IPS DF 19.7 (cell line): Measurements from ENCODE around the gene WDR70.
"Not testable (repeated sequence)": the region's sequence is repeated elsewhere in the genome, so short reads cannot be mapped to it uniquely, and the experiment has no call there.

Experiments used
- DNase-seq: peaks from one replicate; pipeline ENCODE4 v3.0.0-alpha.2; 2013; ENCODE audit warnings: low read depth, low spot score

The WDR70 gene

DNA sequence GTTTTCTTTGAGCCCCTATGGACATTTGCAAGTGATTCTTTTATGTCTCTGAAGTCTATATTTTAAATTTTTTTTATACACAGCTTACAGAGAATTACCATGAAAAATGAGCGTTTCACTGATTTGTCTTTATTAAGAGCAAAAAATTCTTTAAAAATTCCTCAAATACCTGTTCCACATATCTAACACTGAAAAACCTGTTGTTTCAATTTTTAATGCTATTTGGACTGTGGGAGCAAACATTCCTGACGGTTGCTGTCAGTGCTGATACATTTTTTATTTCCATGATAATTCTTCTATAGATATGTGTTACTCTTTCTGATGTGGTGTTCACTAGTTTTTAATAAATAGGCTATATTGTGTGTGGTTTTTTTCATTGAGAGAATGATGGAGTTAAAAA is 261.0 kb downstream of the WDR70 start:
- no peak for DNase-seq

- DNase-seq, result no peak
Measured at GRCh38 chr5:37641933-37642332, 262.8 kb downstream of the WDR70 start.

DNA sequence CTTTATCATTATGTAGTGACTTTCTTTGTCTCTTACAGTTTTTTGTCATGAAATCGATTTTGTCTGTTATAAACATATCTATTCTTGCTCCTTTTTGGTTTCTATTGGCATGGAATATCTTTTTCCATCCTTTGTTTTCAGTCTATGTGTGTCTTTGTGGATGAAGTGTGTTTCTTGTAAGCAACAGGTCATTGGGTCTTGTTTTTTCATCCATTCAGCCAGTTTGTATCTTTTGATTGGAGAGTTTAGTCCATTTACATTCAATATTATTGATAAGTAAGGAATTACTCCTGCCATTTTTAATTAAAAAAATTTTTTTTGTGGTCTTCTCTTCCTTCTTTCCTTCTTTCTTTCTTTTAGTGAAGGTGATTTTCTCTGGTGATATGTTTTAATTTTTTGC is 266.6 kb downstream of the WDR70 start:
- DNase-seq, result no peak

- DNase-seq, result not testable (repeated sequence)
Measured at GRCh38 chr5:37654566-37654965, 275.4 kb downstream of the WDR70 start.

DNA sequence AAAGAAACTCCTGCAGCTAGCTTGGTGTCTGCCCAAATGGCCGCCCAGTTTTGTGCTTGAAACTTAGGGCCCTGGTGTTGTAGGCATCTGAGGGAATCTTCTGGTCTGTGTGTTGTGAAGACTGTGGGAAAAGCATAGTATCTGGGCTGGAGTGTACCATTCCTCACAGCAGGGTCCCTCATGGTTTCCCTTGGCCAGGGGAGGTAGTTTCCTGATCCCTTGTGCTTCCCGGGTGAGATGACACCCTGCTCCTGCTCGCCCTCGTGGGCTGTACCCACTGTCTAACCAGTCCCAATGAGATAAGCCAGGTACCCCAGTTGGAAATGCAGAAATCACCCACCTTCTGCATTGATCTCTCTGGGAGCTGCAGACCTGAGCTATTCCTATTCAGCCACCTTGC is 277.9 kb downstream of the WDR70 start:
- no peak for DNase-seq

- no peak for DNase-seq
Measured at GRCh38 chr5:37658440-37658839, 279.3 kb downstream of the WDR70 start.

GRCh38 chr5:37660319-37660718 is 281.2 kb downstream of the WDR70 start:
- no peak for DNase-seq

GRCh38 chr5:37661227-37661920 is 282.3 kb downstream of the WDR70 start:
- DNase-seq, result no peak

GRCh38 chr5:37661951-37662350 is 282.8 kb downstream of the WDR70 start:
- no peak for DNase-seq

GRCh38 chr5:37662362-37662761 is 283.2 kb downstream of the WDR70 start:
- DNase-seq, result no peak

GRCh38 chr5:37662789-37663485 is 283.8 kb downstream of the WDR70 start:
- DNase-seq, result no peak

DNA sequence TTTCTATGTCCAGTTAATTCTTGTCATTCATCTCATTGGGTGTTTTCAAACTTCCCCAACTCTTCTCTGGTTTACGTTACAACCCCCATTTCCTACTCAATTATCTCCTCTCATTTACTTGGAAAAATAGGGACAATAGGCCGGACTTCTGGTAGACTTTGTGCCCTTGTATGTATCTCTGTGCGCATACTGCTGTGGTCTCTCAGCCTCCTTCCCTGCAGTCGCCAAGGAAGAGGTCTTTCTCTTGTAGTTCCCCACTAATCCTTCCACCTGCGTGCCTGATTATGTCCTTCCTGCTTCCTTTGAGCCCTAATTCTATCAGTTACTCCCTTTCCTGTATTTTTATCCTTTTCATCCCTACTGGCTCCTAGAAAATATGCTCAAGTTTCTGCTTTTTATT is 284.4 kb downstream of the WDR70 start:
- DNase-seq, result no peak

DNA sequence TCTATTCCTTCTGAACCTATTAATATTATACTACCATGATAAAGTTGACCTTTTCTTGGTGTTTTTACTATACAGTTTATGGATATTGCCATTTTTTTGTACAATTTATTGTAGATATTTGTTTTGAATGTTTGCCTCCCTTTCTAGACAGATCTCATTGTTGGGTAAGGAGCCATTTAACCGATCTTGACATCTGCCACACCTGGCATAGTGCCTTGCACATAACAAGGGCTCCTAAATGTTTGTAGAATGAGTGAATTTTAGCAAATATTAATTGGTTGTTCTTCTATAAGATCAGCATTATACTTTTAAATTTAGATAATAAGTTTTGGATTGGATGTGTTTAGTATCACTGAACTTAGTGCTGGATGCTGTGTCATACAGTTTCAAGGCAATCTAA is 285.4 kb downstream of the WDR70 start:
- no peak for DNase-seq

GRCh38 chr5:37665272-37665671 is 286.2 kb downstream of the WDR70 start:
- no peak for DNase-seq

DNA sequence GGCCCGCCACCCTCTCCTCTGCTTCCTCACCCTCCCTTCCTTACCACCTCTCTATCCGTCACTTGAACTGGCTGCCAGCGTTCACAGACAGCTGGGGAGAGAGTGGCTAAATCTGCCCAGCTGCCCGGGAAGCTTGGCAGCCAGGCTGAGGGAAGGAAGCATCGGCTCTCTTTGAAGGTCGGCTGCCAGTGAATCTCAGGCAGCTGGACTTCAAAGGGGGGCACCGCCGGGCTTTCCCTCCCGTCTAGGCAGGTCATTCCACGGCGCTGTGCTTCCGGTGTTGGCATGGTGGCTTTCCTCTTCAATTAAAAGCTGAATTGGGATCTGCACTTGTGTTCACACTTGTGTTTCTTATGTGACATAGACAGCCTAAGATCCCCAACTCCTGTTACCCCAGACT is 286.8 kb downstream of the WDR70 start:
- DNase-seq, result no peak

GRCh38 chr5:37667430-37667829 is 288.3 kb downstream of the WDR70 start:
- no peak for DNase-seq

GRCh38 chr5:37667846-37668245 is 288.7 kb downstream of the WDR70 start:
- DNase-seq, result no peak

- peak; percentile 33 for DNase-seq
Measured at GRCh38 chr5:37668524-37669047, 289.5 kb downstream of the WDR70 start.

DNA sequence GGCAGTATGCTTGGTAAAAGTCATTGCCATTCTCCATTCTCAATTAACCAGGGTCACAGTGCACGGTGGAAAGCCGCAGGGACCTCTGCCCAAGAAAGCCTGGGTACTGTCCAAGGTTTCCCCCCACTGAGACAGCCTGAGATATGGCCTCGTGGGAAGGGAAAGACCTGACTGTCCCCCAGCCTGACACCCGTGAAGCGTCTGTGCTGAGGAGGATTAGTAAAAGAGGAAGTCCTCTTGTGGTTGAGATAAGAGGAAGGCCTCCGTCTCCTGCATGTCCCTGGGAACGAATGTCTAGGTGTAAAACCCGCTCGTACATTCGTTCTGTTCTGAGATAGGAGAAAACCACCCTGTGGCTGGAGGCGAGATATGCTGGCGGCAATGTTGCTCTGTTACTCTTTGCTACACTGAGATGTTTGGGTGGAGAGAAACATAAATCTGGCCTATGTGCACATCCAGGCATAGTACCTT is 293.0 kb downstream of the WDR70 start:
- not testable (repeated sequence) for DNase-seq

- not testable (repeated sequence) for DNase-seq
Measured at GRCh38 chr5:37674361-37674760, 295.2 kb downstream of the WDR70 start.

GRCh38 chr5:37679326-37679725 is 300.2 kb downstream of the WDR70 start:
- DNase-seq, result not testable (repeated sequence)

GRCh38 chr5:37679903-37680302 is 300.8 kb downstream of the WDR70 start:
- DNase-seq, result not testable (repeated sequence)

GRCh38 chr5:37683072-37683471 is 304.0 kb downstream of the WDR70 start:
- no peak for DNase-seq
